ENCODE data around the gene ALKBH8.

GRCh38 chr11:107501713-107502112 is 63.8 kb downstream of the ALKBH8 start:
- TF ChIP-seq POLR2AphosphoS5 (IDR thresholded peaks at IDR 0.05; ENCODE audit: borderline replicate concordance, low read depth, low read length) (no peak), EZH2 (IDR thresholded peaks at IDR 0.05) (no peak), FOXP2 (optimal IDR thresholded peaks at IDR 0.05; ENCODE audit: control extremely low read depth, extremely low read length, insufficient read depth) (no peak)

Measured in SK-N-MC (cell line).